ENCODE data around the gene SENP1. TPM values are rescaled to one million over a fixed set of nuclear protein-coding genes. Genes with fewer than 3 reads are reported as not detected.

SENP1 gene
- total RNA-seq, 4 donors from 2014 or later: 24.1 to 43.9 (median 32.4) TPM

DNA sequence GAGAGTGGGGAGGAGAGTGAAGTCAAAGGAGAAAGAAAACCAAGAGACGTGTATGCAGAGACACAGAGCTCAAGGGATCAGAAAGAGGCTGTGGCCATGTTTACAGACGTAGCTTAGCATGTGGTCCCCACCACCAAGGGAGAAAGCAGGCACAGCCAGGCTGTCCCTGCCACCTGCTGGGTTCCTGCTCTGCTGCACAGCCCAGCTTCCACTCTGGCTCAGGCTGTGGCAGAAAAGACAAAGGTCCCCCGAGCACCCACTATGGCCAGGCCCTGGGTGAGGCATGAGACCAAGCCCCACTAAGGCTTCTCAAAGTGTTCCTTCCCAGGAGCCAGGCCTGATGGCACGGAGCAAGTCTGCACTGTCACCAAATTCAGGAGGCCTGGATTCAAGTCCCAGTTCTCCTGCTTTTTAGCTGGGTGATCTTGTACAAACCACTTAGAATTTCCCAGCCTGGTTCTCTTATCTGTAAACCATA, 75.7 kb downstream of the SENP1 start:
- Histone ChIP-seq H3K4me3 (no peak overlapping the region), H3K27me3 (no peaks in the 10 kb centered on the region), H3K9me3 (no peaks in the 10 kb centered on the region), H3K27ac (no peak overlapping the region), H3K4me1 (no peaks in the 10 kb centered on the region), H3K36me3 (no peaks in the 10 kb centered on the region)
- TF ChIP-seq POLR2A (IDR thresholded peaks at IDR 0.05): no peak
- TF ChIP-seq CTCF (IDR thresholded peaks at IDR 0.05): no peak
- intact Hi-C loops (cut with DNase I; ENCODE audit: low total_unique reads): no loop called here
- no peak for DNase-seq

GRCh38 chr12:48029491-48030172, 76.2 kb downstream of the SENP1 start:
- intact Hi-C loops (cut with DNase I; ENCODE audit: low total_unique reads): no loop called here
- Histone ChIP-seq H3K27ac (no peak overlapping the region), H3K9me3 (no peaks in the 10 kb centered on the region), H3K4me1 (no peaks in the 10 kb centered on the region), H3K36me3 (no peaks in the 10 kb centered on the region), H3K27me3 (no peaks in the 10 kb centered on the region), H3K4me3 (no peak overlapping the region)
- TF ChIP-seq CTCF (IDR thresholded peaks at IDR 0.05) (no peak), POLR2A (IDR thresholded peaks at IDR 0.05) (no peak)
- DNase-seq: no peak

GRCh38 chr12:48028541-48029431, 77.1 kb downstream of the SENP1 start:
- no peaks in the 10 kb centered on the region for H3K4me1 ChIP-seq
- H3K4me3 ChIP-seq: no peak overlapping the region
- H3K9me3 ChIP-seq: no peaks in the 10 kb centered on the region
- no peak for DNase-seq
- intact Hi-C loops (cut with DNase I; ENCODE audit: low total_unique reads): no loop called here
- TF ChIP-seq POLR2A (IDR thresholded peaks at IDR 0.05) (no peak), CTCF (IDR thresholded peaks at IDR 0.05) (no peak)
- H3K27ac ChIP-seq: no peak overlapping the region
- H3K36me3 ChIP-seq: no peaks in the 10 kb centered on the region
- no peaks in the 10 kb centered on the region for H3K27me3 ChIP-seq

GRCh38 chr12:48027183-48028002, 78.5 kb downstream of the SENP1 start:
- Histone ChIP-seq H3K36me3 (no peaks in the 10 kb centered on the region), H3K27ac (no peak overlapping the region), H3K4me3 (no peak overlapping the region), H3K27me3 (no peaks in the 10 kb centered on the region), H3K4me1 (no peaks in the 10 kb centered on the region), H3K9me3 (no peaks in the 10 kb centered on the region)
- intact Hi-C loops (cut with DNase I; ENCODE audit: low total_unique reads): no loop called here
- TF ChIP-seq CTCF (IDR thresholded peaks at IDR 0.05) (no peak), POLR2A (IDR thresholded peaks at IDR 0.05) (no peak)
- no peak for DNase-seq

Data from uterus (tissue), 4 donors.